H1 (cell line): ENCODE data around the gene DELE1. TPM values are rescaled to one million over a fixed set of nuclear protein-coding genes. Genes with fewer than 3 reads are reported as not detected.

Experiments
- CTCF ChIA-PET: fragments of 300-600 bp; sonication (Branson Sonifier 250); formaldehyde crosslinking; loops from one replicate; lab custom pipeline; 2021; ENCODE audit not compliant: partially characterized antibody; lab: Charles Lee
- POLR2A ChIA-PET: fragments of 300-600 bp; sonication (Branson Sonifier 250); formaldehyde crosslinking; loops from one replicate; lab custom pipeline; 2021; ENCODE audit warnings: inconsistent platforms; ENCODE audit not compliant: partially characterized antibody; lab: Charles Lee
- DNase-seq, 2 experiments: peaks; one replicate each; pipeline versions ENCODE4 v3.0.0 to v3.0.0-alpha.2; 2010 to 2022; ENCODE audit warnings: low spot score in 2 of 2, low read depth in 1 of 2, mixed read lengths in 1 of 2
- FAIRE-seq: peaks from 2 replicates; lab custom pipeline; 2011; peaks lifted over from hg19 to GRCh38; lab: Jason Lieb, UNC
- H2AFZ ChIP-seq: 2 replicates; pipeline ENCODE4 v1.8.1; 2012; ENCODE audit warnings: low read length, inconsistent platforms
- H2AK5ac ChIP-seq: 2 replicates; pipeline ENCODE4 v1.6.1; 2013; ENCODE audit warnings: low read depth, low read length
- H2BK120ac ChIP-seq: replicated peaks from 2 replicates; pipeline ENCODE3; 2013; ENCODE audit warnings: low read depth, low read length, inconsistent platforms
- H2BK12ac ChIP-seq: 2 replicates; pipeline ENCODE4 v1.6.1; 2013; ENCODE audit warnings: low read depth, low read length
- H2BK15ac ChIP-seq: 2 replicates; pipeline ENCODE4 v1.6.1; 2013; ENCODE audit warnings: low read length
- H2BK20ac ChIP-seq: 2 replicates; pipeline ENCODE4 v1.6.1; 2013; ENCODE audit warnings: low read length
- H2BK5ac ChIP-seq: 2 replicates; pipeline ENCODE4 v1.6.1; 2013; ENCODE audit warnings: low read depth, low read length
- H3K14ac ChIP-seq: 2 replicates; pipeline ENCODE4 v1.6.1; 2013; ENCODE audit warnings: inconsistent platforms; ENCODE audit not compliant: insufficient read length
- H3K18ac ChIP-seq: 2 replicates; pipeline ENCODE4 v1.6.1; 2013; ENCODE audit warnings: low read length; ENCODE audit errors: extremely low read depth
- H3K23ac ChIP-seq: 2 replicates; pipeline ENCODE4 v1.6.1; 2013; ENCODE audit warnings: inconsistent platforms; ENCODE audit not compliant: insufficient read length
- H3K23me2 ChIP-seq: 2 replicates; pipeline ENCODE4 v1.6.1; 2013; ENCODE audit warnings: low read depth, low read length
- H3K27ac ChIP-seq: 2 replicates; pipeline ENCODE4 v1.6.1; 2011; ENCODE audit warnings: low read depth, low read length, inconsistent platforms
- H3K27me3 ChIP-seq, 4 experiments: replicated peaks in 1 of 4; 1 replicate in 1 of 4; 2 replicates in 3 of 4; pipeline versions ENCODE4 v1.6.1 to v1.8.1; 2011 to 2013; ENCODE audit warnings: low read length in 3 of 4, mild to moderate bottlenecking in 3 of 4, inconsistent platforms in 2 of 4, mixed read lengths in 2 of 4, moderate library complexity in 1 of 4; ENCODE audit not compliant: control insufficient read depth in 3 of 4, insufficient read depth in 3 of 4; ENCODE audit errors: extremely low read depth in 1 of 4
- H3K36me3 ChIP-seq, 4 experiments: 2 replicates each; pipeline versions ENCODE4 v1.6.1 to v1.8.1; 2011 to 2013; ENCODE audit warnings: mild to moderate bottlenecking in 4 of 4, low read length in 3 of 4, moderate library complexity in 2 of 4, control low read depth in 1 of 4, inconsistent platforms in 1 of 4; ENCODE audit not compliant: insufficient read depth in 4 of 4, control insufficient read depth in 2 of 4
- H3K4ac ChIP-seq: replicated peaks from 2 replicates; pipeline ENCODE3; 2013; ENCODE audit warnings: low read length, low read depth, mixed read lengths, inconsistent platforms; ENCODE audit not compliant: insufficient read length
- H3K4me1 ChIP-seq, 4 experiments: replicated peaks in 1 of 4; 1 replicate in 1 of 4; 2 replicates in 3 of 4; pipeline versions ENCODE4 v1.6.1 to v1.8.1; 2011 to 2013; ENCODE audit warnings: low read length in 3 of 4, inconsistent platforms in 2 of 4, mixed read lengths in 1 of 4; ENCODE audit not compliant: insufficient read depth in 4 of 4, control insufficient read depth in 3 of 4
- H3K4me2 ChIP-seq, 2 experiments: 2 replicates each; pipeline versions ENCODE4 v1.6.1 to v1.8.1; 2011 to 2013; ENCODE audit warnings: low read depth in 2 of 2, low read length in 2 of 2, control low read depth in 1 of 2, inconsistent platforms in 1 of 2, mild to moderate bottlenecking in 1 of 2; ENCODE audit not compliant: insufficient read depth in 1 of 2
- H3K4me3 ChIP-seq, 4 experiments: fragments of 200-600, 300-600 bp in 1 of 4; sonication (generic), shearing (Covaris generic), sonication (Bioruptor Twin) in 1 of 4; 2 replicates each; pipeline versions ENCODE4 v1.5.1 to v1.8.1; 2011 to 2016; ENCODE audit warnings: low read length in 4 of 4, low read depth in 3 of 4, control low read depth in 2 of 4, inconsistent platforms in 2 of 4, mild to moderate bottlenecking in 2 of 4, mixed read lengths in 1 of 4, moderate library complexity in 1 of 4; ENCODE audit not compliant: insufficient read depth in 2 of 4; ENCODE audit errors: extremely low read depth in 1 of 4
- H3K56ac ChIP-seq: replicated peaks from 2 replicates; pipeline ENCODE3; 2013; ENCODE audit warnings: low read depth, mild to moderate bottlenecking, mixed read lengths, low read length, inconsistent platforms; ENCODE audit not compliant: insufficient read length
- H3K79me1 ChIP-seq: 2 replicates; pipeline ENCODE4 v1.6.1; 2013; ENCODE audit warnings: low read depth, low read length, control low read depth
- H3K79me2 ChIP-seq, 2 experiments: 2 replicates each; pipeline versions ENCODE4 v1.6.1 to v1.8.1; 2012 to 2013; ENCODE audit warnings: low read length in 2 of 2, mild to moderate bottlenecking in 2 of 2, inconsistent platforms in 1 of 2; ENCODE audit not compliant: insufficient read depth in 2 of 2, control insufficient read depth in 1 of 2
- H3K9ac ChIP-seq, 4 experiments: replicated peaks in 1 of 4; 1 replicate in 1 of 4; 2 replicates in 3 of 4; pipeline versions ENCODE4 v1.6.1 to v1.8.1; 2011 to 2013; ENCODE audit warnings: low read depth in 3 of 4, low read length in 3 of 4, control low read depth in 2 of 4, mild to moderate bottlenecking in 2 of 4, moderate library complexity in 2 of 4, inconsistent platforms in 1 of 4; ENCODE audit errors: extremely low read depth in 1 of 4
- H3K9me3 ChIP-seq, 2 experiments: 2 replicates each; pipeline versions ENCODE4 v1.6.1 to v1.8.1; 2012 to 2013; ENCODE audit warnings: mild to moderate bottlenecking in 2 of 2, moderate library complexity in 2 of 2, control low read depth in 1 of 2, inconsistent platforms in 1 of 2, low read depth in 1 of 2, low read length in 1 of 2, mixed read lengths in 1 of 2; ENCODE audit not compliant: insufficient read depth in 2 of 2
- H4K20me1 ChIP-seq, 2 experiments: replicated peaks in 1 of 2; 2 replicates each; pipeline versions ENCODE3 to v1.8.1; 2011 to 2013; ENCODE audit warnings: inconsistent platforms in 2 of 2, low read length in 2 of 2, mild to moderate bottlenecking in 1 of 2; ENCODE audit not compliant: insufficient read depth in 2 of 2, control insufficient read depth in 1 of 2
- H4K5ac ChIP-seq: 2 replicates; pipeline ENCODE4 v1.6.1; 2013; ENCODE audit warnings: low read length, low read depth, mixed read lengths, inconsistent platforms; ENCODE audit not compliant: insufficient read length
- H4K8ac ChIP-seq: 2 replicates; pipeline ENCODE4 v1.8.0; 2013; ENCODE audit warnings: mild to moderate bottlenecking, moderate library complexity, low read length, inconsistent platforms; ENCODE audit not compliant: insufficient read depth; ENCODE audit errors: extremely low read depth
- H4K91ac ChIP-seq: replicated peaks from 2 replicates; pipeline ENCODE3; 2013; ENCODE audit warnings: low read length, mixed read lengths, inconsistent platforms; ENCODE audit not compliant: insufficient read length
- ASH2L ChIP-seq: fragments of 200-600, 300-600 bp; sonication (generic); IDR thresholded peaks from one replicate; pipeline ENCODE4 v1.7.1; 2017; ENCODE audit warnings: low read length
- CTBP2 ChIP-seq: IDR thresholded peaks from 2 replicates; pipeline ENCODE4 v1.7.0; 2011; ENCODE audit warnings: borderline replicate concordance, mild to moderate bottlenecking, moderate library complexity, mixed read lengths, low read length; ENCODE audit not compliant: insufficient read depth, insufficient read length
- EGR1 ChIP-seq: IDR thresholded peaks from 2 replicates; pipeline ENCODE4 v1.6.1; 2011; ENCODE audit warnings: low read depth, low read length, borderline replicate concordance
- GABPA ChIP-seq: IDR thresholded peaks from 2 replicates; pipeline ENCODE4 v1.6.1; 2011; ENCODE audit warnings: mild to moderate bottlenecking, low read length, moderate library complexity, borderline replicate concordance; ENCODE audit not compliant: insufficient read depth
- JUN ChIP-seq: IDR thresholded peaks from 2 replicates; pipeline ENCODE4 v1.6.1; 2011; ENCODE audit warnings: low read depth, mild to moderate bottlenecking, improper control_type of control experiment, low read length
- RBBP5 ChIP-seq: IDR thresholded peaks from 2 replicates; pipeline ENCODE4 v1.7.1; 2012; ENCODE audit warnings: low read depth, mild to moderate bottlenecking, inconsistent platforms, low read length, moderate library complexity, borderline replicate concordance
- SRF ChIP-seq: IDR thresholded peaks from 2 replicates; pipeline ENCODE4 v1.6.1; 2011; ENCODE audit warnings: mild to moderate bottlenecking, low read depth, low read length, moderate library complexity
- WGBS, 2 experiments: shearing (Covaris generic) in 1 of 2; methylation state at CpG; one replicate each; pipeline versions ENCODE4 v1.1.6 to v1.1.7; 2013 to 2015; ENCODE audit warnings: low lambda C conversion rate in 2 of 2, mixed read lengths in 2 of 2, inconsistent platforms in 1 of 2, low coverage in 1 of 2, missing lambda C conversion rate in 1 of 2; ENCODE audit not compliant: insufficient replicate concordance in 2 of 2, insufficient coverage in 1 of 2, insufficient read length in 1 of 2; ENCODE audit errors: extremely low coverage in 1 of 2, missing lambda C conversion rate in 1 of 2; 5-methylcytosine and 5-hydroxymethylcytosine counted together
- polyA plus RNA-seq, 7 experiments: library from polyadenylated mRNA; depleted of rRNA in 3 of 7; stranded (reverse) in 5 of 7; unstranded in 2 of 7; fragments of >200 nt in 5 of 7; fragments of 200-250 nt in 2 of 7; gene quantifications; 1 replicate in 5 of 7; 2 replicates in 1 of 7; 4 replicates in 1 of 7; pipeline versions ENCODE4 v1.2.1 to v1.2.3, GENCODE V29; 2011 to 2013; ENCODE audit warnings: missing spikeins in 2 of 7, mixed read lengths in 2 of 7
- total RNA-seq: library from RNA; stranded (reverse); fragmentation: NEBNext Ultra II Directional; extraction: Animal tissue kit (Norgen Biotek cat#: 25700); gene quantifications from 2 replicates; pipeline ENCODE4 v1.2.1, GENCODE V29; 2021

The DELE1 gene
- total and polyA plus RNA-seq, 2 of the 8 experiments (the other 6 are each of a cell fraction or from before 2014, with no cell fraction given): 61.4 to 114 TPM

DNA sequence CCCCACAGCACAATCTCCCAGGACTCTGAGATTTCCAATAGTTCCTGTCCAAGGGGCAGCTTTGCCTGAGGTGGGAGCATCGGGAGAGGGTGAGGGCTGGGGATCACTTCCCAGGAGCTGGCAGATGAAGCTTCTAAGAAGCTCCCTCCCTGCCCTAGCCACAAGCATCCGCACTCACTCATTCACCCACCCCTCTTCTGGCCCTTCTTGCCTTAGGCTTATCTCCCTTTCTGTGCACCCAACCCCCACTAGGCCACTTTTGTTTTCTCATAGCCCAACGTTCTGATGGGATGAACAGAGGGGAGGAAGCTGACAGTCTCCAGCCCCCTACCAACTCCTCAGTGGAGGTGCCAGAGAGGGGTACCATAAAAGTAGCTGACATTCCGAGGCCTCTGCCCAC is 41.8 kb upstream of the DELE1 start:
- Histone ChIP-seq H3K14ac (no peak overlapping the region), H3K23me2 (peaks cover 24% of the 10 kb centered on the region), H3K4ac (no peak overlapping the region), H3K23ac (no peak overlapping the region), H3K9ac (peak overlapping the region in 1 of 4 experiments; percentile 29; a peak in 1 of 7 replicates), H2BK12ac (no peak overlapping the region), H3K4me1 (peaks cover 14 to 49% (median 35%) of the 10 kb centered on the region in 4 experiments), H3K4me3 (peak overlapping the region in 3 of 4 experiments; percentile 7 to 62 (median 51); a peak in 4 of 8 replicates), H2BK120ac (no peak overlapping the region), H3K56ac (no peak overlapping the region), H2AFZ (no peak overlapping the region), H4K91ac (peak overlapping the region; percentile 5), H3K9me3 (no peaks in the 10 kb centered on the region), H3K27me3 (peaks cover 0 to 4% (median 0%) of the 10 kb centered on the region in 4 experiments; a peak in 1 of 7 replicates), H3K27ac (no peak overlapping the region), H3K4me2 (peak overlapping the region; percentile 72 to 81), H2AK5ac (no peak overlapping the region), H4K5ac (no peak overlapping the region), H2BK15ac (peak overlapping the region; percentile 49; the same call in 1 of the 2 replicates), H3K18ac (peak overlapping the region; percentile 0; the same call in 1 of the 2 replicates), H4K8ac (no peak overlapping the region), H3K79me1 (peaks cover 5% of the 10 kb centered on the region; the same call in 1 of the 2 replicates), H2BK20ac (peak overlapping the region; percentile 95), H3K79me2 (peaks cover 0 to 11% of the 10 kb centered on the region in 2 experiments; a peak in 3 of 4 replicates), H2BK5ac (peak overlapping the region; percentile 46; the same call in 1 of the 2 replicates), H3K36me3 (no peaks in the 10 kb centered on the region), H4K20me1 (peaks cover 3 to 9% of the 10 kb centered on the region in 2 experiments)
- ChIA-PET CTCF (interaction anchor here (0.7 to 10.7 kb wide), 35 partner anchors 9 to 318 kb away, joined by 3 to 273 read pairs (median 5); partner anchors contain the start of genes PCDH12 and RNF14), POLR2A (interaction anchor here (0.6 to 11.2 kb wide), 24 partner anchors 7 to 206 kb away, joined by 3 to 173 read pairs (median 5); no protein-coding TSS in a partner anchor)
- TF ChIP-seq GABPA (peak; percentile 18; the same call in 1 of the 2 replicates), RBBP5 (peak; percentile 25; the same call in 1 of the 2 replicates), CTBP2 (peak; percentile 82), SRF (no peak), ASH2L (peak; percentile 8), JUN (no peak), EGR1 (0 out of 2 replicates have a peak, but pooled peaks have one; percentile 41)
- 37% methylated on average over 4 of the region's 4 CpGs; no CpG with 5 or more reads in 1 of the 2 experiments for WGBS, 2 experiments
- FAIRE-seq (peak; percentile 57), DNase-seq (peak in 1 of 2 experiments; percentile 61)
